Measurements from ENCODE around the gene TRPM7. TPM values are rescaled to one million over a fixed set of nuclear protein-coding genes. Genes with fewer than 3 reads are reported as not detected.

TRPM7 gene
- total RNA-seq, 1 donor from 2014 or later: 53.3 TPM

- Histone ChIP-seq H3K27me3 (no peaks in the 10 kb centered on the region), H3K27ac (no peak overlapping the region), H3K36me3 (peaks cover 0 to 57% of the 10 kb centered on the region in 2 donors), H3K4me3 (no peak overlapping the region), H3K4me1 (no peaks in the 10 kb centered on the region), H3K9me3 (no peaks in the 10 kb centered on the region)
- TF ChIP-seq POLR2A (IDR thresholded peaks at IDR 0.05) (no peak), POLR2AphosphoS5 (IDR thresholded peaks at IDR 0.05; ENCODE audit: insufficient read depth in 1 of 2, low read depth in 1 of 2) (no peak), CTCF (IDR thresholded peaks at IDR 0.05) (no peak)
- intact Hi-C loops (cut with DNase I): no loop called here
- no peak for DNase-seq (ENCODE audit: extremely low spot score in 2 of 2)
Measured at GRCh38 chr15:50655555-50655954, 31.0 kb downstream of the TRPM7 start.

- no peak for DNase-seq (ENCODE audit: extremely low spot score in 2 of 2)
- H3K4me3 ChIP-seq: no peak overlapping the region
- H3K4me1 ChIP-seq: no peaks in the 10 kb centered on the region
- H3K27ac ChIP-seq: no peak overlapping the region
- no peaks in the 10 kb centered on the region for H3K27me3 ChIP-seq
- peaks cover 0 to 56% of the 10 kb centered on the region in 2 donors for H3K36me3 ChIP-seq
- H3K9me3 ChIP-seq: no peaks in the 10 kb centered on the region
- TF ChIP-seq POLR2AphosphoS5 (IDR thresholded peaks at IDR 0.05; ENCODE audit: insufficient read depth in 1 of 2, low read depth in 1 of 2) (no peak), POLR2A (IDR thresholded peaks at IDR 0.05) (no peak), CTCF (IDR thresholded peaks at IDR 0.05) (no peak)
- intact Hi-C loops (cut with DNase I): no loop called here
Measured at GRCh38 chr15:50653156-50653743, 33.3 kb downstream of the TRPM7 start.

GRCh38 chr15:50652671-50653070, 33.9 kb downstream of the TRPM7 start:
- TF ChIP-seq POLR2AphosphoS5 (IDR thresholded peaks at IDR 0.05; ENCODE audit: insufficient read depth in 1 of 2, low read depth in 1 of 2): no peak
- TF ChIP-seq CTCF (IDR thresholded peaks at IDR 0.05): no peak
- TF ChIP-seq POLR2A (IDR thresholded peaks at IDR 0.05): no peak
- intact Hi-C loops (cut with DNase I): no loop called here
- no peaks in the 10 kb centered on the region for H3K9me3 ChIP-seq
- no peak overlapping the region for H3K27ac ChIP-seq
- no peak overlapping the region for H3K4me3 ChIP-seq
- H3K27me3 ChIP-seq: no peaks in the 10 kb centered on the region
- peaks cover 0 to 50% of the 10 kb centered on the region in 2 donors for H3K36me3 ChIP-seq
- DNase-seq (ENCODE audit: extremely low spot score in 2 of 2): no peak
- H3K4me1 ChIP-seq: no peaks in the 10 kb centered on the region

GRCh38 chr15:50641318-50641717, 45.3 kb downstream of the TRPM7 start:
- Histone ChIP-seq H3K27ac (no peak overlapping the region), H3K4me1 (no peaks in the 10 kb centered on the region), H3K27me3 (no peaks in the 10 kb centered on the region), H3K4me3 (no peak overlapping the region), H3K9me3 (no peaks in the 10 kb centered on the region), H3K36me3 (peaks cover 0 to 41% of the 10 kb centered on the region in 2 donors)
- no peak for TF ChIP-seq POLR2A (IDR thresholded peaks at IDR 0.05)
- no peak for TF ChIP-seq POLR2AphosphoS5 (IDR thresholded peaks at IDR 0.05; ENCODE audit: insufficient read depth in 1 of 2, low read depth in 1 of 2)
- no peak for TF ChIP-seq CTCF (IDR thresholded peaks at IDR 0.05)
- intact Hi-C loops (cut with DNase I): no loop called here
- DNase-seq (ENCODE audit: extremely low spot score in 2 of 2): no peak

- Histone ChIP-seq H3K27me3 (no peaks in the 10 kb centered on the region), H3K9me3 (no peaks in the 10 kb centered on the region), H3K4me1 (no peaks in the 10 kb centered on the region), H3K4me3 (no peak overlapping the region), H3K36me3 (peaks cover 0 to 46% of the 10 kb centered on the region in 2 donors), H3K27ac (no peak overlapping the region)
- TF ChIP-seq POLR2A (IDR thresholded peaks at IDR 0.05) (no peak), POLR2AphosphoS5 (IDR thresholded peaks at IDR 0.05; ENCODE audit: insufficient read depth in 1 of 2, low read depth in 1 of 2) (no peak), CTCF (IDR thresholded peaks at IDR 0.05) (no peak)
- DNase-seq (ENCODE audit: extremely low spot score in 2 of 2): no peak
- intact Hi-C loops (cut with DNase I): no loop called here
Measured at GRCh38 chr15:50636146-50636545, 50.5 kb downstream of the TRPM7 start.
